Stimulated activated CD8-positive, alpha-beta memory T cell treated with anti-CD3 and anti-CD28 coated beads, Interleukin-12 subunit alpha, Interleukin-12 subunit beta, amount 100 ng/mL, for 24 hours (primary cell): ENCODE data around the gene CCDC148.

Experiments used
- DNase-seq: peaks from one replicate; pipeline ENCODE4 v3.0.0-alpha.2; 2020; ENCODE audit errors: extremely low read depth

CCDC148 gene

DNA sequence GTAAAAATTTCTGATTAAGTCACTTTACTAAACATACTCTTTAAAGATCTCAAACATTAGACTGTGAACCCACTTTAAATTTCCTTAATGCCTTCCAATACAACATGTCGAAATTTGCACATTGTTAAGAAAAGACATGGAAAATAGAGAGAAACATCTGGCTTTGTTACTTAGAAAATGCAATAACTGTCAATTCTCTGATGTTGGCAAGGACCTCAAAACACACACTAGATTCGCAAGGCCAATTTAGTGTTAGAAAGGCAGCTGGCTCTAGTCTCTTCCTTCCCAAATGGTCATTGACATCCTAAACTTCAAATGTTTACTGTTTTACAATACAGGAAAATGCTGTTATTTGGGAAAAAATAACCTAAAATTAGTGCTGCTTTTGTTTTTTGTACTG lies 244.3 kb downstream of the CCDC148 start:
- no peak for DNase-seq

GRCh38 chr2:158211502-158211901 lies 245.1 kb downstream of the CCDC148 start:
- DNase-seq, result no peak

GRCh38 chr2:158207354-158207753 lies 249.2 kb downstream of the CCDC148 start:
- DNase-seq, result no peak

DNA sequence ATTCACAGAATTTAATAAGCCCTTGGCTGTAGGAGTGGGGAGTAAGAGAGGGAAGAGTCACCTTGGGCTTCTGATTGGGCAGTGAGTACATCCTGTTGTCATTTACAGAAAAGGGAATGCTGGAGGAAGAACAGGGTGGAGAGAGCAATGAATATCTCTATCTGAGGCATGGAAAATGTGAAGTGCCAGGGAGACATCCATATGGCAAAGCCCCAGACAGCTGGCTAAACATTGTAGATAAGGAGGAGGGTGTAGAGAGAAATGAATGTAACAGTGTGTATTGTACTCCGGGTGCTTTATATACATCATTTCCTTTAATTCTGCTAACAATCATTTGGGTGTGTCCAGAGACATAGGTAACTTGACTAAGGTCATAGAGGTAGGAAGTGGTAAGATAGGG lies 251.3 kb downstream of the CCDC148 start:
- DNase-seq, result no peak

- DNase-seq, result no peak
Measured at GRCh38 chr2:158204741-158205165, 251.8 kb downstream of the CCDC148 start.

DNA sequence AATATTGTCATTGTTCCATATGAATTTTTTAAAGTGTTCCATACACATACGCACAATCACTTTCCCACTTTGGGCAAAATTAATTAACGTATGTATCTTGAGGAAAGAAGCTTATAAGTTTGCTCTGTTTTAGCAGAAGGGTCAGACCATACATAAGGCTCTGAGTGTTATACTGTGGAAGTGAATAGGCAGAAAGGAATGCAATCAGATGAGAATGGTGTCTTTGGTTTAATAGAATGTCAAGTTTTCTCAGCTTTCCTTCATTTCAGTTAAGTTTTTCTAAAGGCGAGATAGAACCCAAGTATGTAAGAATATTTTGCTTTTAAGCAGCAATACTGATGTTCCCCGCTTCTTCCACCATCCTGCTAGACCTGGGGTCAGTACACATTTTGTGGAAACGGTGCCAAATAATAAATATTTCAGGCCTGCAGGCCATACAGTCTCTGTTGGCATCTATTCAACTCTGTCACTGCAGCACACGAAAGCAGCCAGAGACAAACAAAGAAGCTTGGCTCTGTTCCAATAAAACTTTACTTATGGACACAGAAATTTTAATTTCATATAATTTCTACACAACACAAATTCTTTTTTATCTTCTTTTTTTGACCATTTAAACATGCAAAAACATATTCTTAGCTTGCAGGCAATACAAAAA lies 254.3 kb downstream of the CCDC148 start:
- DNase-seq, result no peak

- no peak for DNase-seq
Measured at GRCh38 chr2:158199928-158200650, 256.5 kb downstream of the CCDC148 start.

GRCh38 chr2:158197940-158198339 lies 258.6 kb downstream of the CCDC148 start:
- no peak for DNase-seq

GRCh38 chr2:158194229-158194628 lies 262.3 kb downstream of the CCDC148 start:
- no peak for DNase-seq

DNA sequence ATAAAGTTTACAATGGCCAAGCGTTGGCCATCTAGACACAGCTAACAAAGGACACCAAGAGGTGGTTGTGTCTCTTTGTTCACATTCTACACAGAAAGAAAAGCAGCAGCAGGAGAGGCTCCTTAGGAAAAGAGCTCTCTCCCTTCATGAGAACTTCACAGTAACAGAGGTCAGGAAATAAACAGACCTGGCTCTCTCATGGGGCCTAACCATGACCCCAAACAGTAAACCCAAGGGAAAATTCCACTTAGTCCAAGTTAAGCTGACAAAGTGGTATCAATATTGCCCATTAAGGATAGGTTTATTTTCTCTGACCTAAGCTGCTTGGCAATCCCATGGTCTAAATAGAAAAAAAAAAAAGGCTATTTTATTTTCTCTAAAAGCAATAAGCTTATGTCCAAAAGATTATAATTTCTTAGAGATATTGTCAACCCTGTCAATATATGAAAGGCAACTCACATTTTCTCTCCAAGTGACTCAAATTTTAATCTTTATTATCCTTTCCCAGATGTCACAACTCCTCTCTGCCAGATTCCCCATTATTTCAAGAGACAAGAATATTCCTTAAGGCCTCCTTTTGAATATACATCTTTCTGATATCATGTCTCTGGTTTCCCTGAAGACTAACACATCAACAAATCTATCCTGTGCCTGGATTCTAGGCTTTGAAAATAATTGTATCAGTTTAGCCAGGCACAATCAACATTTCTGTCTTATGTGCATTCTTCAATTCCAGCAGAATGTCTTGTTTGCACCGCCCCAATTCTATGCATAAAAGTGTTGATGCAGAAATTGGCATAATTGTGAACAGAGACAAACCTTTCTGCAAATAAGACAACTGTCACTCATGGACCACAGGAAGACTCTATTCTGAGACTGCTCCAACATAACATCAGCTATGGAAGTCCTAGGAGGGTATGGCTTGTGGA lies 263.8 kb downstream of the CCDC148 start:
- no peak for DNase-seq

DNA sequence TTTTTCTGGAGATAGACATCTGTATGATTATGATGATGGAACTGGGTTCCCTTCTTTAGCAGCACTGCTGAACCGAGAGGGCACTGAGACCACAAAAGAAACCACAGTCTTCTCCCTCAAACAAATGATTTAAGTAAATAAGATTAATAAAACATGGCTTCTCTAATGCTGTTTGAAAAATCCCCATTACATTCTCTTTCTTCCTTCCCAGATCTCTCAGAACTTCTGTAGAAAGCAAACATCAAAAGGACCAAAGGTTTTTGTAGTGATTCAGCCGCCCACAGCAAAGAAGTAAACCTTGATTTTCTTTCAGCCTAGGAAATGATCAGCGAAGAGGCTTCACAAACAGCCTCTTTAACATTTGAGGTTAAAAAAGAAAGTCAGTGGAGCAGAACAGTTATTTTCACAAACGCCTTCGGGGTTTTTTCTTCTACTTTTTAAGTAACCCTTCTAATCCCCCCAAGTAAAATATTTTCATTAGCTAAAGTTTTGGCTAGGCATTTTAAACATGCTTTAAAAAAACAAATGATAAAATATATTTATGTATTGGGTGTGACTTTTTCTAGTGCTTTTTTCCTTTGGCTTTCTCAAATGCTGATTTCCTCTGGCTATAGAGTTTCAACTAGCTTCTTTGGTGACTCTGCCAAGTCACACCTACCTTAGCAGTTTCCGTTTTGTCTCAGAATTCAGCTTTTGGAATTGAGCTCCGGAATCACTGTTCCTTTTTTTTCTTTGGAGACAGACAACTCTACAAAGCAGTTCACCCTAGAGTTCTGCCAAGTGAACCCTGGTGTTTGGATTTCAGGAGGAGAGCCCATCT lies 265.3 kb downstream of the CCDC148 start:
- no peak for DNase-seq

GRCh38 chr2:158189526-158189925 lies 267.0 kb downstream of the CCDC148 start:
- no peak for DNase-seq

DNA sequence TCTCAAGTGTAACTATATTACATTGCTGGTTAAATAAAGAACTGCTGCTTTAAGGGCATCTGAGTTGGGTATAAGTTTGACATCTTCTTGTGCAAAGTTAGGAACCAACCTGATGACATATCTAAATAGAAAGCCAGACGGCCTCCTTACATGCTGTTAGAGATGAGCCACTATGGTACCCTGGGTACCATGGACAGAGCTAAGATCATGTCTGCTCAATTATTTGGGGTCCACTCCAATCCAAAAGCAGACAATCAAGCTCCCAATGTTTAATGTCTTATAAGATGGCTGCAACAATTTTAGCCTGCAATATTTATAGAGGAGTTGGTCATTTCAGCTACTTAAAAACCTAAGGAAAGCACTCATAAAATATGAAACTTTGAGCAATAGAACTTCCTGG lies 268.6 kb downstream of the CCDC148 start:
- DNase-seq, result no peak

DNA sequence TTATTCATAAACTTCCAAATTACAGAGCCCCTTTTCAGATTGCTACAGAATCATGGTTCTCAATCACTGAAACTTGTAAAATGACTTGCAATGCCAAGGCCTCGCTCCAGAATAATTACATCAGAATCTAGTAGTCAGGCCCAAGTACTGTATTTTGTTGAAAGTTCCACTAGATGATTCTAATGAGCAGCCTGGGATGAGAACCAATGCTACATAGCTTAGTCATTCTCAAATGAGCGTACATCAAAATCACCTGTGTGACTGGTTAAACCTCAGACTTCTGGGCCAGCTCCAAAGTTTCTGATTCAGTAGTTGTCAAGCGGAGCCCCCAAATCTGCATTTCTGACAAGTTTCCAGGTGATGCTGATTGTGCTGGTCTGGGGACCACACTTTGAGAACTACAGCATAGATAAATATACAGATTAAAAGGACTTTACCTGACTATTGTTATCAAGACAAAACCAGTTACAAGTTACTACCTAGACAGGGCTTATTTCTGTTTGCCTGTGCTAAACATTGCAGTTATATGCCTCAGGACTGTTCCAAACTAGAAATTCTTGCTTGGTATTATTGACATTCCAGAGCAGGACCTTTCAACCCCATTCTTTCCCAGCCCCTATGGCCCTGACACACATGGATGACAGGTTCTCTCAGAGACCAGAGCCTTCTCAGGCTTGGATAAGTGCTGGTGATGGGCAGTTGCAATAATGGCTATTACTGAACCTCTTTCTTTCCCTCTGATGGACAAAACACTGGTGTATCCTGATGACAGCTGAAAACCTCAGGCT lies 271.8 kb downstream of the CCDC148 start:
- DNase-seq, result no peak

DNA sequence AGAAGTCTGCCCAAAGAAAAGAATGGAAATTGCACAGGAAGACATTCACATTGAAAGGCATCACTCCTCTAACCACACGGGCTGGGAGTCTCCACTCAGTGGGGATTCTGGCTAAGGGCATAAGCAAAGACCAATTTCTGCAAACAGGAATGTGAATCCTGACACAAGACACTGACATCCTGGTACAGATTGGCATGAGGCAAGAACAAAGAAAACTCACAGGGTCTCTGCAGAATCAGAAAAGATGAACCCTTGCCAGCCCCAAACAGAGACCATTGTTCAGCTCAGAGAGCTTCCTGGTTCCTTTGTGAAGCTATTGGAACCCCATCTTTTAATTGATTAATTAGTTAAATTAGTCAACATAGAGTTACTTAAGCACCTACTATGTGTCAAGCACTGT lies 272.6 kb downstream of the CCDC148 start:
- no peak for DNase-seq

DNA sequence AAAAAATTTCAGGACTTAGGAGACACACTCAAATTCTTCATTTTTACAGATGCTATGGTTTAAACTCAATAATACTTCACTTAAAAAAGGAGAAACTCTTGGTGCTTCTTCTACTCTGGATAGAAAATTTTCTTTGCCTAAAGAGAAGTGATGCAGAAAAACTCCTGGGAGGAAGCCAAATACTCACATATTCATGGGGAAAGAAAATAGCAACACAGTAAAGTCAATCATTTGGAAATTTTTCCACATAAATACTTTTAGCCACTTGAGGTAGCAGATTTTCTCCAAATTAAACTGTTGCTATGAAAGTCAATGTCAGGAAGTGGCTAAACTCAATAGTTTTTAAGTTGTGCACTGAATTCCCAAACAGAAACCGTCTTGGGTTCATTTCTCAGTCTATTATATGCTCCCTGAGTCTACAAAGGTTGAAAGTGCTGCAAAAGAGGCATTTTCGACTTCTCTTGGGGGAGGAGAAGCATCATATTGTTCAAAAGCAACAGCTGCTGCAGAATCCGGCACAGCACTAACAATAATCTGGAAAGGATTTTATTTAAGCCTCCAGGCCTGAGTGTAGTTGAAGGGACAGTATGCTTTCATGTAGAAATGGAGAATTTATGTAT lies 273.8 kb downstream of the CCDC148 start:
- DNase-seq, result no peak

GRCh38 chr2:158181171-158181570 lies 275.4 kb downstream of the CCDC148 start:
- DNase-seq, result no peak

GRCh38 chr2:158179660-158180059 lies 276.9 kb downstream of the CCDC148 start:
- no peak for DNase-seq

DNA sequence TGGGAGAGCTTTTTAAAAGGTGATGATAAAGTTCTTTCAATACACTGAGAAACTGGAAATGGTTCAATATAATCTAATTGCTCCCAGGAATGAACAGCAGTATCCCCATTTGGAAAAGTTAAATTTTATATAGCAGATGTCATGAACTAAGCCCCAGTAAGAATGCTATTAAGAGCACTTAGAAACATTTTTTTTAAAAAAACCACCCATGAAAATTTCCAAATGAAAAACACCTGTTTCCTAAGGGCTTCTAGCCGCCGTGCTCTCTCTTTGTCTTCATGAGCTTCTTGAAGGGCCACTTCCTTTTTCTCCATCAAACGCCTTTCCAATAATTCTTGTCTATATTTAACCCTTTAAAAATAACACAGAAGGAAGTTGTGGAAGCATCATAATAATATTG lies 277.9 kb downstream of the CCDC148 start:
- no peak for DNase-seq

DNA sequence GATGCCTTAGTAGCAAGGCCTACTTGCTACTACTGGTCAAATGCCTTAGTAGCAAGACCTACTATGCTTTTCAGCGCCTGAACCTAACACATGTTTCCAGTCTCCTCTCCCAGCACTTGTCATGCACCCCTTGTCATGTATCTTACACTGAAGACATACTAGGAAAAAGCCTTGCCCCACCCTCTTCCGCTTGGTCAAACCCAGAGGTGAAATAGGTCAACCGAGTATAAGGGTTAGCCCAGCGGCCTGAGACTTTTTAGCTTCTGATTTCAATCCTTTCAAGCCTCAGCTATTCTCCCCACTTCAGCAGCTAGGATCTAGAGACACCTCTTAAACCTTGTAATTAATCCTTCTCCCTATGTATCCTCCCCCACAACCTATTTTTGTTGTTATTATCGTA lies 281.6 kb downstream of the CCDC148 start:
- DNase-seq, result no peak
